Peyer's patch (tissue), 4 donors: ENCODE data around the gene USP47.

Experiments used
- CTCF ChIP-seq, 6 experiments: fragments of 450-650 bp in 4 of 6; fragments of 200-600 bp in 2 of 6; sonication (generic) in 1 of 6; IDR thresholded peaks; one replicate each; pipeline ENCODE4 v1.5.1; 2017 to 2019; ENCODE audit warnings: antibody characterized with exemption in 6 of 6, mild to moderate bottlenecking in 3 of 6, moderate library complexity in 1 of 6
- POLR2A ChIP-seq, 2 donors: fragments of 450-650 bp; IDR thresholded peaks; one replicate each; pipeline ENCODE4 v1.5.1; 2017; ENCODE audit warnings: antibody characterized with exemption in 2 of 2, mild to moderate bottlenecking in 2 of 2, moderate library complexity in 2 of 2

GRCh38 chr11:11923828-11924227, 82.1 kb downstream of the USP47 start:
- TF ChIP-seq CTCF (IDR thresholded peaks at IDR 0.05) (no peak), POLR2A (IDR thresholded peaks at IDR 0.05) (no peak)
